OCI-LY1 (cell line): ENCODE data around the gene BSG.

Source experiments
- H2AFZ ChIP-seq: fragments of 200-600 bp; sonication (generic), shearing (Covaris generic); 2 replicates; pipeline ENCODE4 v1.6.0; 2014; ENCODE audit warnings: antibody characterized with exemption, mild to moderate bottlenecking, low read length
- H3F3A ChIP-seq: fragments of 200-600 bp; sonication (generic), shearing (Covaris generic); 2 replicates; pipeline ENCODE4 v1.6.0; 2014; ENCODE audit warnings: mild to moderate bottlenecking, antibody characterized with exemption, low read length, moderate library complexity; ENCODE audit not compliant: insufficient read depth
- H3K27ac ChIP-seq: fragments of 200-600 bp; sonication (generic); 2 replicates; pipeline ENCODE4 v1.5.1; 2014; ENCODE audit warnings: low read length, mixed run types, mild to moderate bottlenecking, low read depth; ENCODE audit not compliant: poor library complexity, severe bottlenecking
- H3K27me3 ChIP-seq: fragments of 200-600 bp; sonication (generic); 2 replicates; pipeline ENCODE4 v1.6.0; 2014; ENCODE audit warnings: antibody characterized with exemption, mild to moderate bottlenecking, low read length, moderate library complexity; ENCODE audit not compliant: insufficient read depth
- H3K36me3 ChIP-seq: fragments of 200-600 bp; sonication (generic); 2 replicates; pipeline ENCODE4 v1.6.1; 2014; ENCODE audit warnings: mild to moderate bottlenecking, antibody characterized with exemption, low read length, moderate library complexity, mixed read lengths; ENCODE audit not compliant: insufficient read depth
- H3K4me1 ChIP-seq: fragments of 200-600 bp; sonication (generic); 2 replicates; pipeline ENCODE4 v1.5.1; 2014; ENCODE audit warnings: mild to moderate bottlenecking, low read length, moderate library complexity; ENCODE audit not compliant: insufficient read depth, severe bottlenecking
- H3K4me2 ChIP-seq: fragments of 200-600 bp; sonication (generic), shearing (Covaris generic); 2 replicates; pipeline ENCODE4 v1.6.1; 2014; ENCODE audit warnings: low read length
- H3K4me3 ChIP-seq: fragments of 200-600 bp; sonication (generic); 2 replicates; pipeline ENCODE4 v1.5.1; 2014; ENCODE audit warnings: low read length, low read depth, mild to moderate bottlenecking, mixed read lengths; ENCODE audit not compliant: poor library complexity, severe bottlenecking
- H3K79me2 ChIP-seq: fragments of 200-600 bp; shearing (Covaris generic); 2 replicates; pipeline ENCODE4 v1.6.1; 2016; ENCODE audit warnings: mixed run types, low read length, mixed read lengths; ENCODE audit not compliant: insufficient read depth
- H3K9ac ChIP-seq: fragments of 200-600 bp; sonication (generic), shearing (Covaris generic); 2 replicates; pipeline ENCODE4 v1.6.1; 2014; ENCODE audit warnings: mild to moderate bottlenecking, low read length, mixed read lengths
- H3K9me2 ChIP-seq: fragments of 200-600 bp; sonication (generic), shearing (Covaris generic); 2 replicates; pipeline ENCODE4 v1.6.1; 2014; ENCODE audit warnings: low read depth, mild to moderate bottlenecking, low read length, mixed read lengths
- H3K9me3 ChIP-seq: fragments of 200-600 bp; shearing (Covaris generic); 2 replicates; pipeline ENCODE4 v1.6.1; 2014; ENCODE audit warnings: low read length, mixed read lengths
- H4K20me1 ChIP-seq: fragments of 200-600 bp; sonication (generic), shearing (Covaris generic); 2 replicates; pipeline ENCODE4 v1.6.0; 2016; ENCODE audit warnings: mild to moderate bottlenecking, low read length; ENCODE audit not compliant: insufficient read depth
- EZH2 ChIP-seq: fragments of 200-600 bp; sonication (generic), shearing (Covaris generic); IDR thresholded peaks from 2 replicates; pipeline ENCODE4 v1.8.0; 2017; ENCODE audit warnings: borderline replicate concordance, mixed run types, mild to moderate bottlenecking, antibody characterized with exemption, low read length, moderate library complexity, mixed read lengths
- TF ChIP-seq, protein P1 (sequence below): fragments of 200-600 bp; sonication (generic), shearing (Covaris generic); IDR thresholded peaks from 2 replicates; pipeline ENCODE4 v1.5.1; 2017; ENCODE audit warnings: mild to moderate bottlenecking, antibody characterized with exemption, low read length, moderate library complexity, mixed read lengths

The BSG gene

GRCh38 chr19:539429-540030 lies 32.9 kb upstream of the BSG start:
- no peaks in the 10 kb centered on the region for H3K79me2 ChIP-seq
- H3K36me3 ChIP-seq = peaks cover 14% of the 10 kb centered on the region
- H3K27me3 ChIP-seq = no peaks in the 10 kb centered on the region
- H3K4me2 ChIP-seq = no peak overlapping the region
- no peak overlapping the region for H2AFZ ChIP-seq
- no peaks in the 10 kb centered on the region for H3K9me3 ChIP-seq
- H3K4me3 ChIP-seq = no peak overlapping the region
- H3K9ac ChIP-seq = no peak overlapping the region
- H3K9me2 ChIP-seq = no peaks in the 10 kb centered on the region
- peaks cover 10% of the 10 kb centered on the region for H3K4me1 ChIP-seq
- no peaks in the 10 kb centered on the region for H3F3A ChIP-seq
- TF ChIP-seq, protein P1, sequence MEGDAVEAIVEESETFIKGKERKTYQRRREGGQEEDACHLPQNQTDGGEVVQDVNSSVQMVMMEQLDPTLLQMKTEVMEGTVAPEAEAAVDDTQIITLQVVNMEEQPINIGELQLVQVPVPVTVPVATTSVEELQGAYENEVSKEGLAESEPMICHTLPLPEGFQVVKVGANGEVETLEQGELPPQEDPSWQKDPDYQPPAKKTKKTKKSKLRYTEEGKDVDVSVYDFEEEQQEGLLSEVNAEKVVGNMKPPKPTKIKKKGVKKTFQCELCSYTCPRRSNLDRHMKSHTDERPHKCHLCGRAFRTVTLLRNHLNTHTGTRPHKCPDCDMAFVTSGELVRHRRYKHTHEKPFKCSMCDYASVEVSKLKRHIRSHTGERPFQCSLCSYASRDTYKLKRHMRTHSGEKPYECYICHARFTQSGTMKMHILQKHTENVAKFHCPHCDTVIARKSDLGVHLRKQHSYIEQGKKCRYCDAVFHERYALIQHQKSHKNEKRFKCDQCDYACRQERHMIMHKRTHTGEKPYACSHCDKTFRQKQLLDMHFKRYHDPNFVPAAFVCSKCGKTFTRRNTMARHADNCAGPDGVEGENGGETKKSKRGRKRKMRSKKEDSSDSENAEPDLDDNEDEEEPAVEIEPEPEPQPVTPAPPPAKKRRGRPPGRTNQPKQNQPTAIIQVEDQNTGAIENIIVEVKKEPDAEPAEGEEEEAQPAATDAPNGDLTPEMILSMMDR = no peak
- TF ChIP-seq EZH2 = no peak
- no peak overlapping the region for H3K27ac ChIP-seq
- no peaks in the 10 kb centered on the region for H4K20me1 ChIP-seq

DNA sequence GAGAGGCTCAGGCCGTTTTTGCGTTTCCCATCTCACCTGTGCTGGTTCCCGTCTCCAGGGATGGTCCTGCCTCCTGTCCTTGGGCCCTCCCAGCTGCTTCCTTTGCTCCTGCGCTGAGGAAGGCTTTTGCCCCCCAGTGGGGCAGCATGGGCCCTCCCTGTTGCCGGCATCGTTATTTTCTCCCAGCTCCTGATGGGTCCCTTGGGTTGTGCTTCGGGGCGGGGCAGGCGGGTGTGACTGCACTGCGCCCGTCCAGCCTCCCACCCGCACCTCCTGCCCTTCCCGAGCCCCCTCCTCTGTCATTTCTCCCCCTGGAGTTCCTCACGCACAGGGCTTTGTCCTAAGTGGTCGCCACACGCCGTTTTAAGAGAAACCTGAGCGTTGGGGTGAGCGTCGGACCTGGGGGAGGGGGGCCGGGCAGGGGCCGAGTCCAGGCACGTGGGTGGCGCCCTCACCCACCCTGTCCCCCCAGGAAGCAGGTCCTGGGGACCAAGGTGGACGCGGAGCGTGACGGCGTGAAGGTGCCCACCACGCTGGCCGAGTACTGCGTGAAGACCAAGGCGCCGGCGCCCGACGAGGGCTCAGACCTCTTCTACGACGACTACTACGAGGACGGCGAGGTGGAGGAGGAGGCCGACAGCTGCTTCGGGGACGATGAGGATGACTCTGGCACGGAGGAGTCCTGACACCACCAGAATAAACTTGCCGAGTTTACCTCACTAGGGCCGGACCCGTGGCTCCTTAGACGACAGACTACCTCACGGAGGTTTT lies 31.3 kb upstream of the BSG start:
- Histone ChIP-seq H3F3A (no peaks in the 10 kb centered on the region), H3K9me3 (no peaks in the 10 kb centered on the region), H3K4me3 (no peak overlapping the region), H4K20me1 (no peaks in the 10 kb centered on the region), H3K9ac (no peak overlapping the region), H3K27me3 (no peaks in the 10 kb centered on the region), H3K27ac (no peak overlapping the region), H3K4me2 (no peak overlapping the region), H3K9me2 (no peaks in the 10 kb centered on the region), H2AFZ (no peak overlapping the region), H3K36me3 (peaks cover 14% of the 10 kb centered on the region), H3K4me1 (peaks cover 10% of the 10 kb centered on the region), H3K79me2 (no peaks in the 10 kb centered on the region)
- TF ChIP-seq EZH2 = no peak
- TF ChIP-seq, protein P1 = no peak

- no peak overlapping the region for H3K9ac ChIP-seq
- no peaks in the 10 kb centered on the region for H3K27me3 ChIP-seq
- H3K4me3 ChIP-seq = no peak overlapping the region
- H3F3A ChIP-seq = no peaks in the 10 kb centered on the region
- no peaks in the 10 kb centered on the region for H3K9me2 ChIP-seq
- no peak overlapping the region for H3K4me2 ChIP-seq
- no peak for TF ChIP-seq EZH2
- TF ChIP-seq, protein P1 = no peak
- no peaks in the 10 kb centered on the region for H3K79me2 ChIP-seq
- no peaks in the 10 kb centered on the region for H3K9me3 ChIP-seq
- H2AFZ ChIP-seq = no peak overlapping the region
- H3K4me1 ChIP-seq = peaks cover 10% of the 10 kb centered on the region
- no peaks in the 10 kb centered on the region for H4K20me1 ChIP-seq
- no peak overlapping the region for H3K27ac ChIP-seq
- peaks cover 7% of the 10 kb centered on the region for H3K36me3 ChIP-seq
These were observed 30.7 kb upstream of the BSG start for GRCh38 chr19:541699-542098.
